GM19351 (cell line): Measurements from ENCODE around the gene RBMY1B.
"Not testable (repeated sequence)": the region's sequence is repeated elsewhere in the genome, so short reads cannot be mapped to it uniquely, and the experiment has no call there.

Experiments
- ATAC-seq: cut with Tn5 transposase; IDR thresholded peaks from one replicate; pipeline ENCODE4 v1.9.1; 2021; ENCODE audit warnings: mild to moderate bottlenecking, moderate library complexity; ENCODE audit not compliant: unreplicated experiment

The RBMY1B gene

GRCh38 chrY:21511038-21511437, at the start of gene RBMY1B:
Gene RBMY1B (plus strand): TSS chrY:21511338. CDS start chrY:21513351, 2,013 bp downstream.
- ATAC-seq = not testable (repeated sequence)

GRCh38 chrY:21462915-21463314, 48.2 kb upstream of the RBMY1B start:
- not testable (repeated sequence) for ATAC-seq

GRCh38 chrY:21482967-21483366, 28.2 kb upstream of the RBMY1B start:
- ATAC-seq = no peak

GRCh38 chrY:21534579-21534978, 23.4 kb downstream of the RBMY1B start, which contains the start of gene RBMY1A1:
Gene RBMY1A1 (plus strand): TSS chrY:21534879. CDS start chrY:21536892, 2,013 bp downstream.
- not testable (repeated sequence) for ATAC-seq

- ATAC-seq = not testable (repeated sequence)
Observed at GRCh38 chrY:21559316-21559984, 48.3 kb downstream of the RBMY1B start.
